ENCODE measurements around the gene LSM6.

Gene LSM6

GRCh38 chr4:146232131-146232722 is 56.7 kb downstream of the LSM6 start:
- no peak overlapping the region for H3K27ac ChIP-seq
- no peak for TF ChIP-seq ZFX (IDR thresholded peaks at IDR 0.05)
- no peak for TF ChIP-seq CTCF (conservative IDR thresholded peaks at IDR 0.05)

- TF ChIP-seq ZFX (IDR thresholded peaks at IDR 0.05) (no peak), CTCF (conservative IDR thresholded peaks at IDR 0.05) (no peak)
- H3K27ac ChIP-seq, result no peak overlapping the region
Observed at GRCh38 chr4:146235654-146236177, 60.2 kb downstream of the LSM6 start.

GRCh38 chr4:146236216-146236615 is 60.7 kb downstream of the LSM6 start:
- TF ChIP-seq ZFX (IDR thresholded peaks at IDR 0.05), result no peak
- TF ChIP-seq CTCF (conservative IDR thresholded peaks at IDR 0.05), result no peak
- no peak overlapping the region for H3K27ac ChIP-seq

- no peak overlapping the region for H3K27ac ChIP-seq
- TF ChIP-seq CTCF (conservative IDR thresholded peaks at IDR 0.05) (no peak), ZFX (IDR thresholded peaks at IDR 0.05) (no peak)
Observed at GRCh38 chr4:146237092-146237491, 61.6 kb downstream of the LSM6 start.

- no peak for TF ChIP-seq ZFX (IDR thresholded peaks at IDR 0.05)
- TF ChIP-seq CTCF (conservative IDR thresholded peaks at IDR 0.05), result no peak
Observed at GRCh38 chr4:146238107-146238506, 62.6 kb downstream of the LSM6 start.

More at GRCh38 chr4:146238107-146238506, 62.6 kb downstream of the LSM6 start:
- no peak overlapping the region for H3K27ac ChIP-seq

All from C4-2B (cell line).